HG03575 (cell line): Measurements from ENCODE around the gene DUSP28.

Experiments
- ATAC-seq: cut with Tn5 transposase; IDR thresholded peaks from one replicate; pipeline ENCODE4 v1.9.1; 2021; ENCODE audit not compliant: unreplicated experiment, insufficient number of reproducible peaks, low FRiP score; ENCODE audit errors: extremely low read depth

The DUSP28 gene

DNA sequence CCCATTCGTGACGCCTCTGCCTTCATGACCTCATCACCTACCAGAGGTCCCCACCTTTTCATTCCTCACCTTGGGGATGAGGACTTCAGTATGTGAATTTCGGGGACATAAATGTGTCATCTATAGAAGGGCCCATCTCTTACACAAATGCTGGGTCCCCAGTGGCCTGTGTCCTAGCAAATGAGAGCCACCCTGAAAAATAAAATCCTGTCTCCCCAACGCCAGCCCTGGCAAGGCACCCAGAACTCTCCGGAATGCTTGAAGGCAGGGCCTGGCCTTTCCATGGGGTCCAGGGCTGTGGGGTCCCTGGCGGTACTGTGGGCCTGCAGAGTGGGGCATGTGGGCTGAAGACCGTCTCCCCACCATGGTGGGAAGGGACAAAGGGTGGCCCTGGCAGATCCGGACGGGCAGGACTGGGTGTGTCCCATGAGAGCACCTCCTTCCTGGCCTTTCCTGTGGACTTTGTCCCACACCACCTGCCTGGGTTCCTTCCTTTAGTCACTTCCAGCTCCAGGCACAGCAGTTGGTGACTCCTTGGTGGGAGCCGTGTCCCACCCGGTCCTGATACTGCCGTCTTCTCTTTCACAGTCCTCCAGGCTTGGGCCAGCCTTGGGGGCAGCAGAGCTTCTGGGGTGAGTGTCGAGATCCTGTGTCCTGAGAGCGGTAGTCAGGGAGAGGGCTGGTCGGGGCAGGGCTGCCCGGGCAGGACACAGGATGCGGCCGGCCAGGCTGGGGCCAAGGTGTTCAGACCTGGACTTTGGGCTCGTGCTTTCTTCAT lies 45.0 kb downstream of the DUSP28 start:
- no peak for ATAC-seq

DNA sequence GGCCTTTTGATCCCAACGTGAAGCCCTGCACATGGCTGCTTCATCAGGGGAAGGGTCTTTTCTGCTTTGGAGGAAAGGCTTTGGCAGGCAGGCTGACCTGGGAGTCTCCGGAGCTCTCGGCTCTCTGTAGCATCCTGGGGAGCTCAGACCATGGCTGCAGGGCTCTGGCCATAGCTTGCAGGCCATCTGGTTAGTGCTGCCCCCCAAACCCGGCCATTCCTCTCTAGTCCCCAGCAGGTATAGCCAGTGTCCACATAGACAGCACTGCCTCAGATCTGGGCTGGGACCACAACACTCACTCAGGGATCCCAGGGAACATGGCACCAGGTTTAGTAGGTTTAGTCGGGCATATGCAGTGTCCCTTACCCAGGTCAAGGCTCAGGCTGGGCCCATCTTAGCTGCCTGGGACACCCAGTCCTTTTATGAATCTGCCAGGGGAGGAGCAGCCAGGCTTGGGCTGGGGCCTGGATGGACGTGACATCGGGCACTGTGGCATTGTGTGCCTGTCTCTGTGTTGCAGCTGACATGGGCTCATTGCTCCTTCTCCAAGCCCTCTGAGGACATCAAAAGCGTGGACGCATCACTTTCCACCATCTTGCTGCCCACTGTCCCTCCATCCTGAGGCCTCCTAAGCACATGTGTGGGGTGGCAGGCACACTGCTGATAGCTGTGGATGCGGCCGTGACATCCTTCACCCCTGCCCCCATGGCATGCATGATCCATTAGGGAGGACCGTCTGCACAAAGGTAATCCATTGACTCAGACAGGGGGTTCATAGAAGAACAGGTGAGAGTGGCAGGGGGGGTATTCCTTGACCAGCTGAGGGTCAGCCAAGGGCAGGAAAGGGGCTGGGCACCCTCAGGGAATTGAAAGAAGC lies 45.9 kb downstream of the DUSP28 start:
- no peak for ATAC-seq

DNA sequence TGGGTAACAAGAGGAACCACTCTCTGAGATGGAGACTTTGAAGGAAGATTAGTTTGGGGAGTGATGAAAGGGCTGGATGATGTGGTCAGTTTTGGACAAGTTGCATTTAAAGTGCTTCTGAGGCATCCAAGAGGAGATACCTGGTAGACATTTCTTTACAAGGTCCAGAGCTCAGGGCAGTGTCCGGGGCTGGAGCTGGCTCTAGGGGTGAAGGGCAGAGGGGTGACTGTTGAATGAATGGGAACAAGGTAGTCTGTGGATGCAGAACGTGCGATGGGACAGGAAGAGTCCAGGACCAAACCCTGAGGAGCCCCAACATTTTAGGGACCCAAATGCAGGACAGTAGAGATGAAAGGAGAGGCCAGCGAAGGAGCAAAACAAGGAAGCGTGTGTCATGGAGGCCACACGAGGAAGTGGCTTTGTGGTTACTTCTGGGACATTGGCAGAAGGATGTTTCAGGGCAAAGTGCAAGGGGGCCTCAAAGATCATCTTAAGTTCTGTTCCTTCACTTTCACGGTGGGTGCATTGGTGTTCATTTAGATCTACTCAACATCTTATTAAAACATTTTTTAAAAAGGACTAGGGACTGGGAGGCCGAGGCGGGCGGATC lies 51.5 kb downstream of the DUSP28 start:
- no peak for ATAC-seq
